Thyroid gland (tissue), 4 donors: ENCODE results near the gene DMXL1.

ENCODE experiments used
- CTCF ChIP-seq, 6 experiments: fragments of 200-600 bp in 3 of 6; fragments of 450-650 bp in 3 of 6; sonication (generic) in 3 of 6; IDR thresholded peaks; one replicate each; pipeline ENCODE4 v1.5.1; 2016 to 2019; ENCODE audit warnings: antibody characterized with exemption in 6 of 6, mild to moderate bottlenecking in 2 of 6, inconsistent platforms in 1 of 6, moderate library complexity in 1 of 6
- POLR2A ChIP-seq, 2 donors: fragments of 450-650 bp; IDR thresholded peaks; one replicate each; pipeline ENCODE4 v1.6.1; 2017; ENCODE audit warnings: antibody characterized with exemption in 2 of 2, mild to moderate bottlenecking in 2 of 2, moderate library complexity in 1 of 2

- TF ChIP-seq CTCF (IDR thresholded peaks at IDR 0.05): no peak
- no peak for TF ChIP-seq POLR2A (IDR thresholded peaks at IDR 0.05)
Observed at GRCh38 chr5:119287547-119288111, 216.7 kb downstream of the DMXL1 start.
